GM18499 (cell line): ENCODE data around the gene ABL2.
"Not testable (repeated sequence)": the region's sequence is repeated elsewhere in the genome, so short reads cannot be mapped to it uniquely, and the experiment has no call there.

Experiments
- ATAC-seq: cut with Tn5 transposase; IDR thresholded peaks from one replicate; pipeline ENCODE4 v1.9.1; 2021; ENCODE audit warnings: moderate number of reproducible peaks; ENCODE audit not compliant: insufficient read depth, unreplicated experiment

Gene ABL2

DNA sequence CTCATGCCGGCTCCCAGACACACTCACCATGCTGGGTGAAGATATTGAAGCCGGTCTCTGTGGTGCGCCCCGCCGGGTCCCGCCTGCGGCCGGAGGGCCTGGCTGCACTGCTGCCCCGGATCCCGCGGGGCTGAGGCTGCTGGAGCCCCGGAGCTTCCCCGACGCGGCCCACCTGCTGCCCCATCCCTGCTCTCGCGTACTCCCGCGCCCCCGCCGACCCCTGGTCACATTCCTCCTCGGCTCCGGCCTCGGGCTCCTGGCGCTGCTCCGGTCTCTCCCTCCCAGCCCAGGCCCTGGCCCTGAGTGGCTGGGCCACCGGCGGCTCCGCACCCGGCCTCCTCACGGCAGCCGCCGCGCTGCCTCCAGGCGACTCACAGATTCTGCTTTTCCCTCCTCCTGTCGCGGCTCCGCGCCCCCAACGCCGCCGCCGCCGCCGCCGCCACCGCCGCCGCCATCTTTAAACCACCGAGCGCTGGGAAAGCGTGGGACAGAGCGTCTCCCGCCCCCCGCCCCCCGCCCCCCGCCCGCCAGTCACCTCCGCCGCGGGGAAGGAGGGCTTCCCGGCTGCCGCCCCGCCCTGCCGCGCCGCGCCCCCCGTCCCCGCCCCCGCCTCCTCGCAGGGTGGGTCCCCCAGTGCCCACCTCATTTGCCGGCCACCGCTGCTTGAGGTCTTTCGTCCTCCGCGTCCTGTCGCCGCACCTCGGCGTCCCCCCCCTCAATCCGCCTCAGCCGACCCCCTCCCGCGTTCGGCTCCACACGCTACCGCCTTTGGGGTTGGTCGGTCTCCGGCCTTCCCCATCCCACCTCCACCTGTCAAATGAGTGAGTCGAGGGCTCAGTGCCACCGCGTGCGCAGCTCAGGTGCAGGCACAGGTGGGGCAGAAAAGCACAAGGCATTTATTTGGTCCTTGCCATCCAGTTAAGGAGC lies at the start of gene ABL2:
Gene ABL2, minus strand, starts transcription at position 464 of the 927 bp plus-strand sequence. Its CDS starts 280 bp downstream, at position 184.
- ATAC-seq = no peak

DNA sequence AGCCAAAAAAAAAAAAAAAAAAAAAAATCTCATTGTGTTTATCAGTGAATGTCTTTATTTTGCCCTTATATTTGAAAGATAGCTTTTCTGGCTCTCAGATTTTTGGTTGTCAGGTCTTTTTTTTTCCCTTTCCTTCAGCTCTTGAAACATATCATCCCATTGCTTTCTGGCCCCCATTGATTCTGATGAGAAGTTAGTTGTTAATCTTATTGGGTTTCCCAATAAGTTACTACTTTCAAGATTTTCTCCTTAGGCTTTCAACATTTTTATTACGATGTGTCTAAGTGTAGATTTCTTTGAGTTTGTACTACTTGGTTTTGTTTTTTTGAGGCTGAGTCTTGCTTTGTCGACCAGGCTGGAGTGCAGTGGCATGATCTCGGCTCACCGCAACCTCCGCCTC lies 49.4 kb upstream of the ABL2 start:
- no peak for ATAC-seq

DNA sequence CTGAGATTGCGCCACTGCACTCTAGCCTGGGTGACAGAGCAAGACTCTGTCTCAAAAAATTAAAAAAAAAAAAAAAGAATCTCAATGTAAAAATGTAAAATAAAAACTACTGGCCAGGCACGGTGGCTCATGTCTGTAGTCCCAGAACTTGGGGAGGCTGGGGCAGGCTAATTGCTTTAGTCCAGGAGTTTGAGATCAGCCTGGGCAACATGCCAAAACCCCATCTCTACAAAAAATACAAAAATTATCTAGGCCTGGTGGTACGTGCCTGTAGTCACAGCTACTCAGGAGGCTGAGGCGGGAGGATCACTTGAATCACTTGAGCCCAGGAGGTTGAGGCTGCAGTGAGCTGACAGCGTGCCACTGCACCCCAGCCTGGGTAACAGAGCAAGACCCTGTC lies 44.9 kb upstream of the ABL2 start:
- ATAC-seq = not testable (repeated sequence)

DNA sequence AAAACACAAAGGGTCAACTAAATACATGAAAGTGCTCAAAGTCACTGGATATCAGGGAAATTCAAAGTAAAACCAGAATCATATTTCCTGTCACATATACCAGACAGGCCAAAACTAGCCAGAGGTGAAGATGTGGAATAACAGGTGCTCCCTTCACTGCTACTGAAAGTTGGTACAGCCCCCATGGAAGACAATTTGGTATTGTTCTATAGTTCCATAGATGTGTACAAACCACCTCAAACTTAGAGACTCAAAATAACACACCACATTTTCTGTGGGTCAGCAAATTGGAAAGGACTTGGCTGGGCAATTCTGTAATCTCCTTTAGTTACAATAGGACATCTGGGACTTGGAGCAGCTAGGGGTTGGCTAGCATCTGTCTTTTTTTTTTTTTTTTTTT lies 39.6 kb upstream of the ABL2 start:
- ATAC-seq = no peak

DNA sequence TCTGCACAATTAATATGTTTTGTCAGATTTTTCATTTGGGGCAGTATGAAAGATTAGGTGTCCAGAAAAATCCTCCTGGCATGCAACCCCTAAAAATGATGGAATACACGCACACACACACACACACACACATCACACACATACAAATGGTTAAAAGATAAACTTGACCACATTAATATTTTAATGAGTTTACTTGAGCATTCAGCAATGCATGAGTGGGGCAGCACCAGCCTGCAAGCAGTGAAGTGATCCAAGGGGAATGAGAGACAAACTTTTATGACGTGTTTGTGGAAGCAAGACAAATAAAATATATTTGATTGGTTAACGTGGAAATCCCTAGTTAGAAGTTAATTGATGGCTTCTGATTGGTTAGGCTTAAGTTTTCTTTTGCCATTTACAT lies 35.0 kb upstream of the ABL2 start:
- no peak for ATAC-seq

DNA sequence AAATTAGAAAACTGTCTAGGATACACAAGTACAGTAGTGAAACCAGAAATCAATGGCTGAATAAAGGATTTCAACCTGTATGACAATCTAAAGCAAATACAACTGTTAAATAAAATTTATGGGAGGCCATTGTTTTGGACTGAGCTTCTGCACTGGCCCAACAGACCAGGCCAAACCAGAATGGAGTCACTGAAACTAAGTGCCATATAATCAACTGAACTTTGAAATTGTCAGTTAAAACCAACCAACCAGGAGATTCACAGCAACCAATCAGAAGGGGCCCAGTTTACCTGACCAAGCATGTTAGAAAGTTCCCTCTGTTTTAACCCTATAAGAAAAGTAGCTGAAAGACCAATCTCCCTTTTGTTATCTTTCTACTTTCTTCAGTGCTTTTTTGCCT lies 33.6 kb upstream of the ABL2 start:
- ATAC-seq = no peak

DNA sequence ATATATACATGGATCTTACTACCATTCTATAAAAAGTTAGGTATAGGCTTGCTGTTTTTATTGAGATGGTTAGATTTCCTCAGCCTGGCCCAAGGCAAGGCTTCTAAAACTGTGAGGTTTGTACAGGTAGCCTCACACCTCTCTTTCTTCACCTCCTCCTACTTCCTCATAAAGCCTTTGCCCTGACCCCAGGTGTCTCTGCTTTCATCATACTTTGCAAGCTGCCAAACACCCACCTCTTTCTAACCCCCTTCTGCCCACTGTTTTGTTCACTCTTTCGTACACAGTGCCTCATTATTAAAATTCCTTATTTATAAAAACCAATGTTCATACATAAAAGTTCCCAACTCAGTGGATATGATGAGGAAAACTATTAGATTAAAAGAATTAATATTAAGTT lies 32.7 kb upstream of the ABL2 start:
- no peak for ATAC-seq

DNA sequence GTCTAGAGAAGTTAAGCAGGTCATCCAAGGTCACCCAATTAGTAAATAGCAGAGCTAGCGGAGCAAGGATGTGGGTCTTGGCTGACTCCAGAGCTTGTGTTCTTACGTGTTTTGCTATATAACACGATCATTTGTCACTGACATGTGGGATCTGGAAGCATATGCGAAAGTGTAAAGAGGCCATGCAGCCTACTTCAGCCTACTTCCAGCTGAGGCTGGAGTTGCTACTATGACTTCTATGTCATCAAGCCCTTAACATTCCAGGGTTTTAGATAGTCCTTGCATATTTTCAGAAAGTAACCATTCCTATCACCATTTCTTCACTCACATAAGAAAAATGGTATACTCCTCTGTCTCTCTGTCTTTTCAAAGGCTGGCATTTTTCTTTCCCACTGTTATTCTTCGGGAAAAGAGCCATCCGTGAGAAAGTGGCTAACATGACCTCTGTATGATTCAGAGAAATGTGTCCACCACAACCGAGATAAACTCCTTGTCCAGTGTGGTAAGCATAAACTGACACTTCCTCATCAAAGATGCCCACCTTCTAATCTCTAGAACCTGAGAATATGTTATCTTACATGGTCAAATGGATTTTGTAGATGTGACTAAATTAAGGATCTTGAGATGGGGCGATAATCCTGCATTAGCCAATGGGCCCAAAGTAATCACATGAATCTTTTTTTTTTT lies 24.0 kb upstream of the ABL2 start:
- ATAC-seq = no peak

DNA sequence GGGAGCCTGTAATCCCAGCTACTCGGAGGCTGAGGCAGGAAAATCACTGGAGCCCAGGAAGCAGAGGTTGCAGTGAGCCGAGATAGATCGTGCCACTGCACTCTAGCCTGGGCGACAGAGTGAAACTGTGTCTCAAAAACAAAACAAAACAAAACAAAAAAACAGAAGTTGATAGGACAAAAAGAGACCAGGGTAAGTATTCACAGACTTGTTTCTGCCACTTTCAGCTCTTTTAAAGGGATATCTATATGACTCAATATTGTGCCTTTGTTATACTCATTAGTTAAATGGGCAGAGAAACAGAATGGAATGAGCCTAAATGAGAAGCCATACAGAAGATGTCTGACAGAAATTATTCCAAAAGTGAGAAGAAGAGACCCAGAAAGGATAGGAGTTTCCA lies 23.1 kb upstream of the ABL2 start:
- ATAC-seq = no peak

DNA sequence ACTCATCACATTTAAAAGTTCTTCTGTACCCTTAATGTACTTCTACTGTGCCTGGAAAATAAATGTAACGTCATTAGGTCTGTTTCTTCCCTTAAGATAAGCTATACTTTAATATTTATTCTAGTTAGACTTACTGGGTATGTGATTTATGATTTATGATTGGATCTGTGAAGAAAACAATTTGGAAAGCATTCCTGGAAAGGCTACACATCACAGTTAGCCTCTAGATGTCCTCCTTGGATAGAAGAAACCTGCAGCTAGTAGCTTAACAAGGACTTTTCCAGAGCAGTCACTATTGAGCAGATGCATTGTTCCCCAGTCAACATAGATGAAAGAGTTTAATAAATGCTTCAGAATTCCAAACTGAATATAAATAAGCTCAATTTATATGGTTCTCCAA lies 22.2 kb upstream of the ABL2 start:
- ATAC-seq = no peak

DNA sequence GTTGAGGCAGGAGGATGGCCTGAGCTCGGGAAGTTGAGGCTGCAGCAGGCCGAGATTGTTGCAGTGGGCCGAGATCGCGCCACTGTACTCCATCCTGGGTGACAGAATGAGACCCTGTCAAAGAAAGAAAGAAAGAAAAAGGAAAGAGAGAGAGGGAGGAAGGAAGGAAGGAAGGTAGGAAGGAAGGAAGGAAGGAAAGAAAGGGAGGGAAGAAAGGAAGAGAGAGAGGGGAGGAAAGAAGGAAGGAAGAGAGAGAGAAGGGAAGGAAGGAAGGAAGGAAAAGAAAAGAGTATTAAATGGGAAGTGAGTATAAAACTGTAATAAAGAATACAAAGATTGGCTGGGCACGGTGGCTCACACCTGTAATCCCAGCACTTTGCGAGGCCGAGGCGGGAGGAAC lies 18.4 kb upstream of the ABL2 start:
- no peak for ATAC-seq

DNA sequence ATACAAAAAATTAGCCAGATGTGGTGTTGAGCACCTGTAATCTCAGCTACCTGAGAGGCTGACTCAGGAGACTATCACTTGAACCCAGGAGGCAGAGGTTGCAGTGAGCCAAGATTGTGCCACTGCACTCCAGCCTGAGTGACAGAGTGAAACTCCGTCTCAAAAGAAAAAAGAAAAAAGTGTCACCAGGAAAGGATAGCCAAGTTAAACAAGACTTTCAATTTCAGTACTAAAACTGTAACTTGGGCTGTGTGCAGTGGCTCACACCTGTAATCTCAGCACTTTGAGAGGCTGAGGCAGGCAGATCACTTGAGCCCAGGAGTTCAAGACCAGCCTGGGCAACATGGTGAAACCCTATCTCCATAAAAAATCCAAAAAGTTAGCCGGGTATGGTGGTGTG lies 15.9 kb upstream of the ABL2 start:
- not testable (repeated sequence) for ATAC-seq

DNA sequence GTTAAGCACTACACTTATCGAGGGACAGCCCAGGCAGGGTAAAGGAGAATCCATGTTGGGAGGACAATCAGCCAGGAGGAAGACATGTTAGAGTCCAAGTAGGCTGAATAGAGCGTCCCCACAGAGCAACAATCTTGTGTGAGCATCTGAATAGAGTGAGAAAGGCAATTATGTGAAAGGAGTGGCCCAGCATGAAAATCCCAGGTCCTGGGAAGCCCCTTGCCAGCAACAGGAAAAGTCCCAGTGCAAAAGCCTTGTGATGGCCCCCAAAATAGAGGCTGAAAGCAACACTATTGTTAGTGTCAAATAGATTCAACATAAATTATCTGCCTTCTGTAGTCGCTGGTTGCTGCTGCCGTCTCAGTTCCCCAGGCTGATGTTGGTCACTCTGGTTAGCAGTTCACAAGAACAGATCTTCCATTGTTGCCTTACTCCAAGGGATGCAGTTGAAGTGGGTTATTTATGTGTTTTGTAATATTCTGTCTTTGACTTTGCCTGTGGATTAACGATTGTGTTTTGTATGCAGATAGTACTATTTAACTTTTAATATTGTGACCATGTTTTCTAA lies 12.1 kb upstream of the ABL2 start:
- no peak for ATAC-seq

DNA sequence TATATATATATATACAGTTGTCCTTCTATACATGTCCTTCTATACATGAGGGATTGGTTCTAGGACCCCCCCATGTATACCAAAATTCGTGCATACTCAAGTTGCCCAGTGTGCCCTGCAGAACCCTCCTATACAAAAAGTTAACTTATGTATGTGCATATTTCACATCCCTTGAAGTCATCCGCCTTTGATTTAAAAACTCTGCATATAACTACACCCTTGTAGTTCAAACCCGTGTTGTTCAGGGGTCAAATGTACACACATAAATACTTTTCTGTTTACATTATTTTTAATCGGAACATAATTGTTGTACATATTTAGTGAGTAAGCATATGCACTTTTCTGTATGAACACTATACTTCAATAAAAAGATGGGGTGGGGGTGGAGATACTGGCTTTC lies 7.7 kb upstream of the ABL2 start:
- ATAC-seq = no peak

DNA sequence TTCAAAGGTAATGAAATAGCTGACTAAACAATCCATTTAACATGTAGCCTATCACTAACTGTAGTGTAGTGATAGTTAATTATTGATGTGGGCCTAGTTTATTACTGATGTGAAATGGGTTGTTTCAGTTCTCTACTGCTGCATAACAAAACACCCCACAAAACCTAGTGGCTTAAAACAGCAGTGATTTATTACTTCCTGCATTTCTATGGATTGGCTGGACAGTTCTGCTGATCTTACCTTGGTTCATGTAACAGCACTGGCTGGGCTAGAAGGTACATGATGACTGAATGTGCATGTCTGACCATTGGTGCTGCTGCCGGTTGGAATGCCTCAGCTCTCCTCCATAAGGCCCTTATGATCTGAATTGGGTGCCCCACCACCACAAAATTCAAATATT lies 5.4 kb upstream of the ABL2 start:
- no peak for ATAC-seq

DNA sequence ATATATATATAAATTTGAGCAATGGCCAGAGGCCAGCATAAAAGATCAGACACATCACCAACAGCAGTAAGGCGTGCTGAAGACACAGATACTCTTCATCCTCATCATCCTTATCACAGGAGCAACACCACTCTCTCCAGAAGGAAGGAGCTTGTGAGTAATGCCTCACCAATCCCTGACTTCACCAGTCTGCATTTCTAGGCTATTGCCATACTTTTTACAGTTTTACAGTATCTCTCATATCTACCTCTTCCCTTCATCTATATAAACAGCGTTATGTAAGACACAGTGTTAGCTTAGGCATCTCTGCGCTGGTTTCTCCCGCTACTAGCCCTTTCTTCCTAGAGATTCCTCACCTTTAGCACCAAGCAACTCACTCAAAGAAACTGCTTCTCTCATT lies 2.4 kb upstream of the ABL2 start:
- ATAC-seq = no peak

DNA sequence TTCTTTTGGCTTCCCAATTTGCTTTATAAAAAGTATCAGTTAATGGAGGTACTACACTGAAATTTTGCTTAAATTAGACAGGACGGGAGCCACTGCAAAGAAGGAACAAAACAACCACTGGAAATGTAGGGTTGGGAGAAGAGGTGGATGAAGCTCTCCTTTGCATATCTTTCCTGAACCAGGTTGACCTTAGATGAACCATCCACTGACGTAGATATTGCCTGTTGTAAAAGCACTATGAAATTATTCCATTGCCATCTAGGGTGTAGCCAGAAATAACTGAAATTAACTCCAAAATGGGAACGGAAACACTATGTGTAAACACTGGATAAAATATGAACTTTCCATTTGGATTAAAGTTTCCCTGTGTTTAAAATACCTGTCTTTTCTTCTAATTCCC lies 1.2 kb upstream of the ABL2 start:
- no peak for ATAC-seq

DNA sequence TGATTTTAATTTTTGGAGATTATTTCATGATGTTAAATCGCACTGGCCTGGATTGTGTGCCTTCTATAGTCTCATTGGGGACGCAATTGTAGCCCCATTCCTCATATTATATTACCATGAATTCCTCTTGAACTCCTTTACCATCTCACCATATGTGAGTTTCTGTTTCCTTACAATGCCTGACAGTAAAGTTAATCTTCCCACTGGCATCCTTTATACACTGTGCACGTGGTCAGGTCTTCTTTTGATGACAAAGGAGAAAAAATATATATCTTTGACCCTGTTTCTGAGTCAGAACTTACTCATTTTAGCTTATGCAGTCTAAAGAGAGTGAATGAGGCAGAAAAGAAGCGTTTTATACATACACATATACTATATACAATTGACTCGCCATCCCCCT lies 774 bp upstream of the ABL2 start:
- no peak for ATAC-seq

DNA sequence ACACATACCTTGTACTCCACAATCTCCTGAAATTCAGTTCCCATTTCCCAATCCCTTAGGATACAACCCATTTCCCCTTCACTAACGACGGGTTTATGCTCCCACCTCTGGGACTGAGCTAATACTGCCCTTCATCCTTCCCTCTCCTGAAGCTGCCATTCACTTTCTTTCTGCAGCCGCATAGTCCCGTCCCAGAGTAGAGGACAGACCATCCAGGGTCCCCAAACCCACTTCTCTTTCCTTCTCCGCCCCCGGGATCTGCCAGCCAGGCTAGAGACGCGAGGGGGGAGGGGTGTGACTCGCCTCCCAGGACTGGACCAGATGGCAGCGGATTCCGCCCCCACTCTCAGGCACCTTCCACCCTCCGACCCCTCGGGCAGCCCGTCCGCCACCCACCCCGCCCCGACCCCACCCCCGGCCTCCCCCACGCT lies 679 bp downstream of the ABL2 start:
- ATAC-seq = no peak

DNA sequence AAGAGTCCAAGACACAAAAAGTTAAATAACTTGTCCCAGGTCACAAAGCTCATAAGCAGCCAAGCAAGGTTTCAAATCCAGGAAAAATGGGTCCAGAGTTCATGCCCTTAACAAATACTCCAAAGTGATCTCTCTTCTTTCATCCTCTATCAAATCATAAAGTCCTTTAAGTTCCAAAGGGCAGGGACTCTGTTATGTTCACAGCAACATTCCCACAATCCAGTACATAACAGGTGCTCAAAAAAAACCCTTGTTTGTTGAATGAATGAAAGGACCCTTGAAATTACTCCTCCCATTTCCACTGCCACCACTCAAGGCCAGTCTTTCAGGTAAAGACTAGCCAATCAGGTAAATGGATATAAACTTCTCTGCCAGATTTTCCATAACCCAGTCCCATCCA lies 2.7 kb downstream of the ABL2 start:
- no peak for ATAC-seq

DNA sequence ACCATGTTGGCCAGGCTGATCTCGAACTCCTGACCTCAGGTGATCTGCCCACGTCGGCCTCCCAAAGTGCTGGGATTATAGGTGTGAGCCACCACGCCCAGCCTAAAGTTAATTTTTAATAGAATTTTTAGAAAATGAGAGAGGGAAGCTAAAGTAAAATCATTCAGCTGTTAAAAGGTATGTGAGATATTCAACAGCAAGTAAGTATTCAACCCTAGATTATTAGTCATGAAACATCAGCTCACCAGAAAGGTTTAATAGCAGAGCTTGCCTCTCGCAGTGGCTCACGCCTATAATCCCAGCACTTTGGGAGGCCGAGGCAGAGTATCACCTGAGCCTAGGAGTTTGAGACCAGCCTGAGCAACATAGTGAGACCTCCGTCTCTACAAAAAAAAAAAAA lies 5.0 kb downstream of the ABL2 start:
- ATAC-seq = not testable (repeated sequence)
